GM21447 (cell line): ENCODE results near the gene MPP2.
"Not testable (repeated sequence)": the region's sequence is repeated elsewhere in the genome, so short reads cannot be mapped to it uniquely, and the experiment has no call there.

Experiments
- ATAC-seq: cut with Tn5 transposase; IDR thresholded peaks from one replicate; pipeline ENCODE4 v1.9.1; 2021; ENCODE audit not compliant: unreplicated experiment

The MPP2 gene

DNA sequence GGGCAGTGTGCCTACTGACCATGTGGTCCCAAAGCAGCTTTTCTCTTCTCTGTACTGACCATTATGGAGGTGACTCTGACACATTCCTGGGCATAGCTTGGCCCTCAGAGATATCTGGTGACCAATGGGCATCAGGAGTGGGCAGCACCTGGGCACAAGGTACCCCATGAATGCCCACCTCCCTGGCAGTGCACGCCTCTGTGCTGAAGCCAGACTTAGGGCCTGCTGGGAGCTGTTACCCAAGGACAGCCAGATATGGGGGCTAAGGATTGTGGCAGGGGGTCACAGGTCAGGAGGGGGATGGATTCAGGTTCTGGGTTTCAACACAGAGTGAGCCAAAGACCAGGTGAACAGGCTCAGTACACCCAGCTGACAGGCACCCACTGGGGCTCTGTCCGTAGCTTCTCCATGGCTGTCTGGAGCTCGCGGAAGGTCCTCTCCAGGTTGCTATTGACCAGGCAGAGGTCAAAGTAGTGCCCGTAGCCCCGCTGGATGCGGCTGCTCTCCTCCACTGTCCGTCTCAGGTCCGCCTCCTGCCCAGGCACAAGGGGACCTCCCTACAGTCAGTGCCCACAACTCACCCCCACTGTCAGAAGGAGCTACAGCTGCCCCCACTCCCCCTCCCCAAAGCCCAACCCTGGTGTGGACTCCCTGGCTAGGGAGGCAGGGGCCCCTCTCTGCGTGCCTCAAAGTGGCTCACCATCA lies 29.7 kb downstream of the MPP2 start:
- ATAC-seq = no peak

DNA sequence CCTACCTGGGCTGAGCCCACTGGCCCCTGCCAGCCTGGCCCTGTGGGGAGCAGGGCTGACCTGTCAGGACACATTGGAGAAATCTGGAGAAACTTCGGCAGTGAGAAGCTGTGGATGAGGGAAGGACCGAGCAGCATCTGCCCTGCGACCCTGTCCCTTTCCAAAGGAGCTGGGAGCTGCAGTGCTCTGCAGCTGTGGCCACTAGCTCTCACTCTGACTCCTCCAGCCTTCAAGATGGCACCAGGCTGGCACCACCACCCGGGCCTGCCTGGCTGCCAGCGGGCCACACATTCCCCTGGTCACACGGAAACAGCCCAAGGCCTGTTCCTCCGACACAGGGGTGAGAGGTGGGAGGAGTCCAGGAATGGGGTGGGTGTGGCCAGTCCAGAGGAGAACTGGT lies 30.3 kb downstream of the MPP2 start:
- ATAC-seq = no peak

DNA sequence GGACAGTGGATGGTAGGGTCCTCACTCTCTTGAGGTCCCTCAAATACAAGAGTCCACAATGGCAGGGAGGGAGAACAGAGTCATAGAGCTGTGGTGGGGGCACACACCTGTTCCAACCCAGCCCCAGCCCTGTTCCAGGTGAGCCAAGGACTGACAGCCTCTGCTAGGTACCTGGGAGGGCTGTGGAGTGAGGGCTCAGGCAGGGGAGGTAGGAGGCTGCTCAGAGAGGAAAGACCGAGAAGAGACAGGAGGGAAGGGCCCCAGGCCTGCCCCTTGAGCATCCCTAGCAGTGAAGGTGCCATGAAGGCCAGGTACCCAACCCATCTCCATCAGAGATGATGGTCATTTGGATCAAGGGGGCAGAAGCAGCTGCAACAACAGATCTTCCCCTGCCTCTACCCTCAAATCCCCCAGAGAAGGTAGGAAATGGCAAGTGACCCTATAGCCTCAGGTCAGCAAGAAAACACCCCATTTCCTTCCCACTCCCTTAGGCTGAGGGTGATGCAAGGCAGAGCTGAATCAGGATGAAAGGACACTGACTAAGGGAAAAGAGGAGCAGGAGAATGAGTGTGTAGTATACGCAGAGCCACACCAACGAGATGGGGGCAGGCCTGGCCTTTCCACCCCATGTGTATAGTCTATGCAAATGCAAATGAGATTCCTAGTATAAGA lies 31.7 kb downstream of the MPP2 start:
- no peak for ATAC-seq

DNA sequence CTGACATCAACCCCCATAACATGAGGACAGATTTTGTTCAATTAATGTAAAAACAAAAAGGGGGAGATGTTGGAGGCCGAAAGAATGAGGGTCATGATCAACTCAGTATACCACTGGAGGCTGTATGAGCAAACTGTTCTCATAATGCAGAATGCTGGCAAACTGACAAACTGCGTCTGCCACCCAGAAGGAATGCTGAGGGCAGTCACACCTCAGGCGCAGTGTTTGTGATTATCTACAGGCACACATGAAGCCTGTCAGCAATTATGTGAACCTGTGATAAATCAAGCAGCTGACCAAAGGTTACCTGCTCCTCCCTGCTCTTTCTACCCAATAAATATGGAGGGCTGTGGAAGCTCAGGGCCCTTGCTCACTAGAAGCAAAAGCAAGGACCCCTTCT lies 33.0 kb downstream of the MPP2 start:
- no peak for ATAC-seq

DNA sequence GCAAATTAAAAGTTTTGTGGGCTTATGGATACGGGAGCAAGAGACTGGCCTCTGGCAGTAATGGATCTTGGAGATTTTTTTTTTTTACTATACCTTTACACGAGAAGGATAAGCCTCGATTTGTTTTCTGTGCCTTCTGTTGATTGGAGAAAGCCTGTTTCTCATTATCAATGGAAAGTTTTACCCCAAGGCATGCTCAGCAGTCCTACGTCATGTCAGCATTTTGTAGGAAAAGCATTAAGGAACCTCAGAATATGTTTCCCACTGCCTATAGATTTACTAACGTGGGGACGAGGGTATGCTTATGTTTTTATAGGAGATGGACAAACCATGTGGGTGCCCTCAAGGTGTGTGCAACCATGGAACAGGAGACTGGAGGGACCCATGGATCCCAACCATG lies 33.5 kb downstream of the MPP2 start:
- no peak for ATAC-seq

DNA sequence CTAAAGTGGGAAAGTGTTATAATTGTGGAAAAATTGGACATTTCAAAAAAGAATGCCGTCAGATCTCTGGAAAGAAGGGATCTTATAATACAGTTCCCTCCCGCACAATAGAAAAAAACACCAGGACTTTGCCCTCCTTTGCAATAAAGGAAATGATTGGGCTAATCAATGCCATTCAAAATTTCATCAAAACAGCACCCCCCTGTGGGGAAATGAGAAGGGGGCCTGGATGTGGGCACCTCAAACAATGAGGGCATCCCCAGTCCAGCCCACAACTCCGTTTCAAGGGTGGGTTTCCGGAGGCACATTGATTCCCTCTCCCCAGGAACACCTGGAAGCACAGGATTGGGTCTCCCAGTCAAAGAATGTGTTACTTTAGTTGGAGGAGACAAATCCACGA lies 34.2 kb downstream of the MPP2 start:
- no peak for ATAC-seq

DNA sequence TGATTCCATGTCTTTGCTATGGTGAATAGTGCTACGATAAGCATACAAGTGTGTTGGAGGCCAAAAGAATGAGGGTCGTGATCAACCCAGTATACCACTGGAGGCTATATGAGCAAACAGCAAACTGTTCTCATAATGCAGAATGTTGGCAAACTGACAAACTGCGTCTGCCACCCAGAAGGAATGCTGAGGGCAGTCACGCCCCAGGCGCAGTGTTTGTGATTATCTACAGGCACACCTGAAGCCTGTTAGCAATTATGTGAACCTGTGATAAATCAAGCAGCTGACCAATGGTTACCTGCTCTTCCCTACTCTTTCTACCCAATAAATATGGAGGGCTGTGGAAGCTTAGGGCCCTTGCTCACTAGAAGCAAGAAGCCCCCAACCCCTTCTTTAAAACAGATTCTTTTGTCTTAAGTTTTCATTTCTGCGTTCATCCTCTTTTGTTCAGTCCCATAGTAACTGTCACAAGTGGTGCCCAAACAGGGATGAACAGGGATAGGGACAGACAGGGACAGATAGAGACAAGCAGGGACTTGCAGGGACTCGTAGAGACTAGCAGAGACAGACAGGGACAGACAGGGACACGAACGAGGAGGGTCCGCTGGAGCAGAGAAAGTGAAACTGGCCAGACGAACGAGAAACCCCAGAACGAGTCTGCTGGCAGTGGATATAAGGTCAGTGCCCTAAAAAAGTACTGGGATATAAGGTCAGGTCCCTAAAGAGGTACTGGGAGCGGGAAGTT lies 35.2 kb downstream of the MPP2 start:
- no peak for ATAC-seq

DNA sequence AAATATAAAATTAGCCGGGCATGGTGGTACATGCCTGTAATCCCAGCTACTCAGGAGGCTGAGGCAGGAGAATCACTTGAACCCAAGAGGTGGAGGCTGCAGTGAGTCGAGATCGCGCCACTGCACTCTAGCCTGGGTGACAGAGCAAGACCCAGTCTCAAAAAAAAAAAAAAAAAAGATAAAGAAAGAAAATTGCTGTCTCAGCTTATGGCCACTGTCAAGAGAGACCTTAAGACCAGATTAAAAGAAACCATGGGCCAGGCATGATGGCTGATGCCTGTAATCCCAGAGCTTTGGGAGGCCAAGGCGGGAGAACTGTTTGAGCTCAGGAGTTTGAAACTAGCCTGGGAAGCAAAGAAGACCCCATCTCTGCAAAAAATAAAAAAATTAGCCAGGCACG lies 38.3 kb downstream of the MPP2 start:
- ATAC-seq = not testable (repeated sequence)

DNA sequence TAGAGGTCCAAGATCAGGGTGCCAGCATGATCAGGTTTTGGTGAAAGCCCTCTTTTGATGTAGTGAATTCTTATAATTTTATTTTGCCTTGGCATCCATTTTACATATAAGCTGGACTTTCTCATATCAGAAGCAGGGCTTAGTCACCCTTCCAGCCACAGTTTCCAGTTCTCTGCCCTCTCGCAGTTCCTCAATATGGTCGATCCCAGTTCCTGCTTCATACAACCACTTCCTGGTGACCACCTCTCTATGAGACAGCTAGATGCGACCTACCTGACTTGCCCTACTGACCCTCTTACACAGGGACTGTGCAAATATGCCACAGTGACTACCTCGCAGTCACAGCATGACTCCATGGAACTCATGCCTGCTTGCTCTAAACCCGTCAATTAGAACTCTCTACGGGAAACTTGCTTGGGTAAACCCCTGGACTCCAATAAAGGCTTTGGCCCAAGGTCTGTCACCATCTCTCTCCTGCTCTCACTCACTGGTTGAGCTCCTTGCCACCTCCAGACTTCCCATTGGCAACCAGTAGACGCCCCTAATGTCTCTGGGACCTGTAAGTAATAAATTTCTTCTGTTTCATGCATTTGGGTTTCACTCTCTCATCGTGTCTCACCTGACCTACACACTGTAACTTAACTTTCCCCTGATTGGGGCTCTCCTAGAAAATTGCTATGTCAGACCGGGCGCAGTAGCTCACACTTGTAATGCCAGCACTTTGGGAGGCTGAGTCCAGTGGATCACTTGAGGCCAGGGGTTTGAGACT lies 38.9 kb downstream of the MPP2 start:
- no peak for ATAC-seq

DNA sequence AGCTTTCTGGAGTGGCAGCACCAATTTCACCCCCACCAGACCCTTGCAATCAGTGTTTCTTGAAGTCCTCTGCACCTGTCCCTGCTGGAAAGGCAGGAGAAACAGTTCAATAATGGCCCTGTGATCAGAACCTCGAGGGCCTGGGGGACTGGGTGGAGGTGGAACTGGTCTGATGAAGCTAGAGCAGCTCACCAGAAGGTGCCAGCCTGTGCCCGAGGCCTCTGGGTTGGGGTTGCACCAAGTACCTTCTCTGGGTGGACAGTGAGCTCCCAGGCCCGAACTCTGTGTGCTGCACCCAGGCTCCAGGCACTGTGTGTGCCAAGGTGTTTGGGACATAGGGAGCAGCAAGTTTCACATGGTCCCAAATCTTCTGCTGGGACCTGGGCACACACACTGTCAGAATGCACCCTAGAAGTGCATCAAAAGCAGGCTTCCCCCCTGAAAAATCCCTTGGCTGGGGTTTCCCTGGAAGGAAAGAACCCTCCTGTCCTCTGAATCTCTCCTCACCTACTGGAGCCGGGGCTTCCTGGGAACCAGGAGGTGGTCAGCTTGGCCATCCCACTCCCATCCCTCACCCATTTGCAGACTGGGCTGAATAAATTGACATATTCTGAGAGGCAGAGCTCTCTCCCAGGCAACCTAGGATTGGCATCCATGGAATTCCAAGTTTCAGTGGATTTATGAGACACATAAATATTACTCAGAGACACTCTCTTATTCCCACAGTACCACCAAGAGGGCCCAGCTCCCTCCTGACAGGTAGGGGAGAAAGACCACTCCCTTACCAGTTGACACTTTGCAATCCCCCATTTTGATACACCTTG lies 43.0 kb downstream of the MPP2 start:
- ATAC-seq = no peak

DNA sequence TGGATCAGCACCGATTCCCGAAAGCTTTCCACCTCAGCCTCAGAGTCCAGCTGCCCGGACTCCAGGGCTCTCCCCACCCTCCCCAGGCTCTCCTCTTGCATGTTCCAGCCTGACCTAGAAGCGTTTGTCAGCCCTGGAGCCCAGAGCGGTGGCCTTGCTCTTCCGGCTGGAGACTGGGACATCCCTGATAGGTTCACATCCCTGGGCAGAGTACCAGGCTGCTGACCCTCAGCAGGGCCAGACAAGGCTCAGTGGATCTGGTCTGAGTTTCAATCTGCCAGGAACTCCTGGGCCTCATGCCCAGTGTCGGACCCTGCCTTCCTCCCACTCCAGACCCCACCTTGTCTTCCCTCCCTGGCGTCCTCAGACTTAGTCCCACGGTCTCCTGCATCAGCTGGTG lies 45.4 kb downstream of the MPP2 start:
- ATAC-seq = no peak

DNA sequence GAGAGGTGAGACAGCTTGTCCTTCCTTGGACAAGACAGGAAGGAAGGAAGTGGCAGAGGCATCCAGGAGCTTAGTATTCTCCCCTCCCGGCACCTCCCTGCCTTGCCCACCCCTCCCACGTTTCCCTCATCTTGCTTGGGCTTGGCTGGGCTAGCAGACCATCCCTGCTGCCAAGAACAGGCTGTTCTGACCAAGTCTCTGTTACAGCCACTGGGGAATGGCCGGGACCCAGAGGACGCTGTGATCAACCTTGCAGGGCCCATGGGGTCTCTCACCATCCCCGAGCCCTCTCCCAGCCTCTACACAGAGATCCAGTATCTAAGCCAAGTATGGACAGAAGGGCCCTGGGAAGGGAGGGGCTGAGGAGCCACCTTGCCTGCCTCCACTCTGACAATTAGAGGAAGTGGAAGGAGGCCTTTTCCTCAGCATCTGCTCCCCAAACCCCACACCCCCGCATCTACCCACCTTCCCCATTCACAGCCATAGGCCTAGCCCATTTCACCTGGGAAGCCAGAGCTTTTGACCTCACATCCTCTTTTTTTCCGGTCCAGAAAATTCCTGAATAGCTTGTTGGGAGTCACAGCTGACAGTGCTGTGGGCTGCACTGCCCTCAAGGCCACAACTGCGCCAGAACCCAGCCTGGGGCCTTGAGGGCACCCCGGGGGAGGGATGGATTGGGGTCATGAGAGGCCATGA lies 46.3 kb downstream of the MPP2 start:
- ATAC-seq = no peak

DNA sequence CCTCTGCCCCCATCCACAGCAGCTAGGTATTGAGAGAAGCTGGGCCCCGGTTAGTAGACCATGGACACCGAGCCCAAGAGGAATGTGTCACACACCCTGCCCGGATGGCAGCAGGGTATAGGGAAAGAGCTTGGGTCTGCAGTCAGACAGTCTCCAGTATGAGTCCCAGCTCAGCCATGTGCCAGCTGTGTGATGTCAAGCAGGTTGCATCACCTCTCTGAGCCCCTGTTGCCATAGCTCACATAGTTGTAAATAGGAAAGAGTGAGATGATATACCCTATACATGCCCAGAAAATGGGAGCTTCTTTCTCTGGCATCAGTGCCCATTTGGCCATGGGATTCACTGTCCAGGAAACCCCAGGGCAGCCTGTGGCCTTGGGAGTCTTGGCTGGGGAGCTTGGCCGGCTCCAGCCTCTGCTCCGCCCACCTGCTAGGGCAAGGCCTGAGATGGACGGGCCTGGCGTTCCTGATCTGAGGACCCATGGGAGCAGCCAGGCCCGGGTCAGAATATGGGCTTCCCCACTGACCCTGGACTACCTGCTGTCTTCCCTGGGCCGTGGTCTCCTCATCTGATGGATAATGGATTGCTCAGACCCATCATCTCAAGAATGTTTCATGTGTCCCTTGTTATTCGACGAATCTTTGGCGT lies 47.1 kb downstream of the MPP2 start:
- no peak for ATAC-seq

DNA sequence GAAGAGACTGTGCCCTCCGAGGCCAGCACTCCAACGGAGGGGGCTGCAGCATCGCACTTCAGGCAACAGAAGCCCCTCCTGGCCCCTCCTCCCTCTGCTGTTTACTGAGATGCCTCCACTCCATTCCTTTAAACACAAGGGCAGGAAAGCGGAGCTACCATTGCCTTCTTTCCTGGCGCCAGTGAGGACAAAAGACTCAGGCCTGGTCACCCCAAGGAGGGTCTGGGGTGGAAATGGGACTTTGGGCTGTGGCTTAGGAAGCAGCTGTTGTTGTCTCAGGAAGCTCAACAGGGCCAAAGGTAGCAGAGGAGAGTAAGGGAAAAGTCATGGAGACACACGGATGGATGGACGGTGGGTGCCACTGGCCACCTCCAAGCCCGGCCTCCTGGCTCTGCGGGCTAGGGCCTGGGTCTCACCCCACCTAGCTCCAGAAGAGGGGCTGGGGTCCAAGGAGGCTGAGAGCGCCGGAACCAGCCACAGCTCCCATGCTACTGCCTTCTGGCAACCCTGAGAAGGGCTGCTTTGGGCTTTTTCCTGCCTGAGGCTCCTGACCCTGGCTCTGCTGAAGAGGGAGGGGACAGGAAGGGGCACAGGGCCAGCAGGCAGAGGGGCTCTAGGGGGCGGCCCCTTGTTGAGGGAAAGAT lies 49.3 kb downstream of the MPP2 start:
- no peak for ATAC-seq

DNA sequence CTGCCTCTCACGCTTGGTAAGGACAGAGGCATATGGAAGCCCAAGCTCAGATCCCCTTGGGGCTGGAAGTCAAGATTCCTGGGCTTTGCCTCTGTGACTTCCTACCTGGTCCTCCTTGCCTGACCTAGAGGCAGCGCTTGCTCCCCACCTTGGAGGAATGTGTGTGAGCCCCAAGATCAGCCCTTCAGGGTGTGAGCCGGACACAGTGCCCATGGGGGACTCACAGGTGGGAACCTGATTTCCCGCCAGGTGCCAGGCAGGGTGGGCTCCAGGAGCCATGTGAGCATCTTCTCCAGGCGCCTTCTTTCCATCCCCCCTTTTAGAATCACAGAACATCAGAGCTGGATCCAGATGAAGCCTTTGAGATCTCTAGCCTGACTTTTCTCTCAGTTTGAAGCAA lies 50.2 kb downstream of the MPP2 start:
- ATAC-seq = no peak

DNA sequence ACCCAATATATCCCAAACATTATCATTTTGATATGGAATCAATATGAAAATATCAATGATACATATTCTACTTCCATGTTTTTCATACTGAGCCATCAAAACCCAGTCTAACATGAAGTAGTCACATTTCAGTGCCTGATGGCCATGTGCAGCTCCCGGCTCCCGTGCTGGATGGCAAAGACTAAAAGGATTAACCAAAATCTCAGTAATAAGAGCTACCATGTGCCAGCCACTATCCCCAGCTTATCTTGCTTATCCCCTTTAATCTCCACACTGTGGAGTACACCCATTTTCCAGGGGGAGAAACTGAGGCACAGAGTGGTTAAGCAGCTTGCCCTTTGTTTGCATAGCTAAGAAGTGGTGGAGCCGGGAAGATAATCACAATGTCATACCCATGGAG lies 51.2 kb downstream of the MPP2 start:
- ATAC-seq = no peak

DNA sequence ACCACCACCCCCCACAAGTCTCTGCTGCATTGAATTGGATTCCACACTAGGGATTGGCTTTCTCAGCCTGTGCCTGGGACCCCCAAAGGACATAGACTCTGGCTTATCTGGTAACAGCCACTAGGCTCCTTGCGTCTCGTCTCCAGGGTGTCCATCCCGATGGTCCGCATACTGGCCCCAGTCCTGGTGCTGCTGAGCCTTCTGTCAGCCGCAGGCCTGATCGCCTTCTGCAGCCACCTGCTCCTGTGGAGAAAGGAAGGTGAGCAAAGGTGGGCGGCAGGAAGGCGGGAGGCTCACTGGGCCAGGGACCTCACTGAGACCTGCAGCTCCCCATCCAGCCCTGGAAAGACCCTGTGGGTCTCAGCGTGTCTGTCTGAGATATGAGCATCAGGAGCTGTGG lies 52.3 kb downstream of the MPP2 start:
- no peak for ATAC-seq

DNA sequence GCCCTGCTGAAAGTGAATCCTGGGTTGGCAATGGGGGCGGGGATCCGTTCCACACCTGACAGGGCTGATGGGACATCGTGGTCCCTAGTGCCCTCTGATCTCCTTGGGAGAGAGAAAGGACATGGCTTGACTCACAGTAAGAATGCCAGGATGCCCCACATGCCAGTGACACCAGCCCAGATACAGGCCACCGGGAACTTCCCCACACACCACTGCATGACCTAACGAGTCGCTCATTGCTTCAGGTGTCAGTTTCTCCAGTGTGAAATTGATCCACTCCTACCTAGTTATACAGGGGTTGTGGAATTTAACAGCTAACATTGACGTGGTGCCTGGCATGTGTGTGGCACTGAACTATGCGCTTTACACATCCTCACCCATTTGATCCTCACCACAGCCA lies 52.8 kb downstream of the MPP2 start:
- no peak for ATAC-seq

DNA sequence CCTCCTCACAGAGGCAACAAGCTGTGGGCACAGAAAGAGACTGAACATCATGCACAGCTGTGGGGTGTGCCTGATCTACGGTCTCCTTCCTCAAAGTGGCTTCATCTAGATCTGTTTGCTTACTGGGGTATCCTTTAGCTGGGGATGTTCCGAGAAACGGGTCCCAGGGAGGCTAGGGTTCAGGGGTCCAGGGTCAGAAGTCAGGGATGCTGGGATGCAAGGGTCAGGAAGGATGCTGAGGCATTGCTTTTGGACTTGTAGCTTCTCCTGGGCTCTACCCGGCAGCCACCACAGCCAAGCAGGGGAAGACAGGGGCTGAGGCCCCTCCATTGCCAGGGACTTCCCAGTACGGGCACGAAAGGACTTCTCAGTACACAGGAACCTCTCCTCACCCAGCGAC lies 53.8 kb downstream of the MPP2 start:
- ATAC-seq = no peak
